ENCODE measurements around the gene OSBP2. TPM values are rescaled to one million over a fixed set of nuclear protein-coding genes. Genes with fewer than 3 reads are reported as not detected.

The OSBP2 gene
- total RNA-seq, 1 experiment from 2014 or later = 7.1 TPM

- TF ChIP-seq, protein P1, sequence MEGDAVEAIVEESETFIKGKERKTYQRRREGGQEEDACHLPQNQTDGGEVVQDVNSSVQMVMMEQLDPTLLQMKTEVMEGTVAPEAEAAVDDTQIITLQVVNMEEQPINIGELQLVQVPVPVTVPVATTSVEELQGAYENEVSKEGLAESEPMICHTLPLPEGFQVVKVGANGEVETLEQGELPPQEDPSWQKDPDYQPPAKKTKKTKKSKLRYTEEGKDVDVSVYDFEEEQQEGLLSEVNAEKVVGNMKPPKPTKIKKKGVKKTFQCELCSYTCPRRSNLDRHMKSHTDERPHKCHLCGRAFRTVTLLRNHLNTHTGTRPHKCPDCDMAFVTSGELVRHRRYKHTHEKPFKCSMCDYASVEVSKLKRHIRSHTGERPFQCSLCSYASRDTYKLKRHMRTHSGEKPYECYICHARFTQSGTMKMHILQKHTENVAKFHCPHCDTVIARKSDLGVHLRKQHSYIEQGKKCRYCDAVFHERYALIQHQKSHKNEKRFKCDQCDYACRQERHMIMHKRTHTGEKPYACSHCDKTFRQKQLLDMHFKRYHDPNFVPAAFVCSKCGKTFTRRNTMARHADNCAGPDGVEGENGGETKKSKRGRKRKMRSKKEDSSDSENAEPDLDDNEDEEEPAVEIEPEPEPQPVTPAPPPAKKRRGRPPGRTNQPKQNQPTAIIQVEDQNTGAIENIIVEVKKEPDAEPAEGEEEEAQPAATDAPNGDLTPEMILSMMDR (conservative IDR thresholded peaks at IDR 0.05) = no peak
- TF ChIP-seq EZH2 (IDR thresholded peaks at IDR 0.05; ENCODE audit: low read depth) = no peak
- DNase-seq = no peak
- Histone ChIP-seq H3K79me2 (ENCODE audit: low read depth) (no peaks in the 10 kb centered on the region), H3K36me3 (ENCODE audit: low read depth) (peaks cover 66% of the 10 kb centered on the region), H3K4me1 (replicated peaks; ENCODE audit: insufficient read depth) (no peaks in the 10 kb centered on the region), H2AFZ (no peak overlapping the region), H3K4me3 (no peak overlapping the region), H3K27ac (no peak overlapping the region), H3K9me2 (ENCODE audit: insufficient read depth) (no peaks in the 10 kb centered on the region), H3K27me3 (ENCODE audit: insufficient read depth, low read depth) (no peaks in the 10 kb centered on the region), H4K20me1 (ENCODE audit: insufficient read depth) (no peaks in the 10 kb centered on the region), H3K4me2 (no peak overlapping the region), H3K9me3 (ENCODE audit: insufficient read depth, low read depth) (no peaks in the 10 kb centered on the region), H3F3A (ENCODE audit: insufficient read depth, low read depth) (no peaks in the 10 kb centered on the region; the same call in 1 of the 2 replicates)
- ChIA-PET CTCF (interaction anchor here (0.5 kb wide), 1 partner anchor 234 kb away, joined by 4 read pairs; no protein-coding TSS in a partner anchor), POLR2A (ENCODE audit: unreplicated experiment) (no interaction called here)
- intact Hi-C loops (cut with micrococcal nuclease; ENCODE audit: unreplicated experiment) = no loop called here
- no TSS peak for BruUV-seq (replicated peaks)
Measured at GRCh38 chr22:30941363-30941740, 246.7 kb downstream of the OSBP2 start.

- Histone ChIP-seq H2AFZ (no peak overlapping the region), H3K27me3 (ENCODE audit: insufficient read depth, low read depth) (no peaks in the 10 kb centered on the region), H3K4me2 (no peak overlapping the region), H3F3A (ENCODE audit: insufficient read depth, low read depth) (no peaks in the 10 kb centered on the region), H3K9me3 (ENCODE audit: insufficient read depth, low read depth) (no peaks in the 10 kb centered on the region), H3K79me2 (ENCODE audit: low read depth) (no peaks in the 10 kb centered on the region), H4K20me1 (ENCODE audit: insufficient read depth) (no peaks in the 10 kb centered on the region), H3K36me3 (ENCODE audit: low read depth) (peaks cover 58% of the 10 kb centered on the region), H3K4me1 (replicated peaks; ENCODE audit: insufficient read depth) (no peaks in the 10 kb centered on the region), H3K9me2 (ENCODE audit: insufficient read depth) (no peaks in the 10 kb centered on the region), H3K27ac (no peak overlapping the region), H3K4me3 (no peak overlapping the region)
- intact Hi-C loops (cut with micrococcal nuclease; ENCODE audit: unreplicated experiment) = no loop called here
- POLR2A ChIA-PET (ENCODE audit: unreplicated experiment) = no interaction called here
- DNase-seq = no peak
- BruUV-seq (replicated peaks) = no TSS peak
- CTCF ChIA-PET = interaction anchor here (0.6 kb wide), 1 partner anchor 10 kb away, joined by 4 read pairs; no protein-coding TSS in a partner anchor
- no peak for TF ChIP-seq EZH2 (IDR thresholded peaks at IDR 0.05; ENCODE audit: low read depth)
- TF ChIP-seq, protein P1 (conservative IDR thresholded peaks at IDR 0.05) = no peak
Measured at GRCh38 chr22:30943368-30943767, 248.7 kb downstream of the OSBP2 start.

DNA sequence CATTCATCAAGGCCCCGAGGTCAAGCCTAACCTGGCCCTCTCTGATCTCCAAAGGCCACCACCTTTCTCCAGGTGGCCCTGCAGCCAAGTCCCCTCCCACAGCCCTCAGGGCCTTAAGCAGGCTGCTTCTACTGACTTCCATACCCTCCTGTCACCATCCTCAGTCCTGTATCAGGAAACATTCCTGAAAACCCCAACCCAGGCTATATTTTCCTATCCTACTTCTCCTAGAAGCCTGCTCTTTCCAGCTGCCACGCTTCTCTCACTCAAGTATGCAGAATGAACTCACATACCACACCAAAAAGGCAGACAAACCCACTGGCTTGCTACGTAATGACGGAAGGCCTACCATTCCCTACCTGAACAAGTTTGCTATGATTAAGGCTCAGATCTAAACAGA is 250.3 kb downstream of the OSBP2 start:
- Histone ChIP-seq H3K79me2 (ENCODE audit: low read depth) (no peaks in the 10 kb centered on the region), H3K4me1 (replicated peaks; ENCODE audit: insufficient read depth) (no peaks in the 10 kb centered on the region), H3F3A (ENCODE audit: insufficient read depth, low read depth) (no peaks in the 10 kb centered on the region), H4K20me1 (ENCODE audit: insufficient read depth) (no peaks in the 10 kb centered on the region), H3K27me3 (ENCODE audit: insufficient read depth, low read depth) (no peaks in the 10 kb centered on the region), H3K27ac (no peak overlapping the region), H3K36me3 (ENCODE audit: low read depth) (peaks cover 58% of the 10 kb centered on the region), H3K9me3 (ENCODE audit: insufficient read depth, low read depth) (no peaks in the 10 kb centered on the region), H3K9me2 (ENCODE audit: insufficient read depth) (no peaks in the 10 kb centered on the region), H2AFZ (no peak overlapping the region), H3K4me3 (no peak overlapping the region), H3K4me2 (no peak overlapping the region)
- TF ChIP-seq EZH2 (IDR thresholded peaks at IDR 0.05; ENCODE audit: low read depth) = no peak
- TF ChIP-seq, protein P1 (conservative IDR thresholded peaks at IDR 0.05) = no peak
- BruUV-seq (replicated peaks) = no TSS peak
- CTCF ChIA-PET = no interaction called here
- DNase-seq = no peak
- intact Hi-C loops (cut with micrococcal nuclease; ENCODE audit: unreplicated experiment) = loop anchor here (5.0 kb wide), 2 partner anchors 137 to 287 kb away; partner anchors contain the start of gene SMTN
- POLR2A ChIA-PET (ENCODE audit: unreplicated experiment) = no interaction called here

Measured in PC-9 (cell line).